Retinal pigment epithelial cell (primary cell): ENCODE data around the gene TBC1D2.
A peak's percentile ranks its signal among the peaks of the same experiment; 100 is the strongest.

Experiments used
- DNase-seq: peaks from one replicate; pipeline ENCODE4 v3.0.0-alpha.2; 2010; ENCODE audit warnings: low read depth
- H3K4me3 ChIP-seq: 2 replicates; pipeline ENCODE4 v1.5.1; 2011; ENCODE audit warnings: mild to moderate bottlenecking, low read length, control low read depth, moderate library complexity
- CTCF ChIP-seq: conservative IDR thresholded peaks from 2 replicates; pipeline ENCODE4 v1.5.1; 2011; ENCODE audit warnings: low read depth, low read length, control low read depth, inconsistent platforms

Gene TBC1D2

DNA sequence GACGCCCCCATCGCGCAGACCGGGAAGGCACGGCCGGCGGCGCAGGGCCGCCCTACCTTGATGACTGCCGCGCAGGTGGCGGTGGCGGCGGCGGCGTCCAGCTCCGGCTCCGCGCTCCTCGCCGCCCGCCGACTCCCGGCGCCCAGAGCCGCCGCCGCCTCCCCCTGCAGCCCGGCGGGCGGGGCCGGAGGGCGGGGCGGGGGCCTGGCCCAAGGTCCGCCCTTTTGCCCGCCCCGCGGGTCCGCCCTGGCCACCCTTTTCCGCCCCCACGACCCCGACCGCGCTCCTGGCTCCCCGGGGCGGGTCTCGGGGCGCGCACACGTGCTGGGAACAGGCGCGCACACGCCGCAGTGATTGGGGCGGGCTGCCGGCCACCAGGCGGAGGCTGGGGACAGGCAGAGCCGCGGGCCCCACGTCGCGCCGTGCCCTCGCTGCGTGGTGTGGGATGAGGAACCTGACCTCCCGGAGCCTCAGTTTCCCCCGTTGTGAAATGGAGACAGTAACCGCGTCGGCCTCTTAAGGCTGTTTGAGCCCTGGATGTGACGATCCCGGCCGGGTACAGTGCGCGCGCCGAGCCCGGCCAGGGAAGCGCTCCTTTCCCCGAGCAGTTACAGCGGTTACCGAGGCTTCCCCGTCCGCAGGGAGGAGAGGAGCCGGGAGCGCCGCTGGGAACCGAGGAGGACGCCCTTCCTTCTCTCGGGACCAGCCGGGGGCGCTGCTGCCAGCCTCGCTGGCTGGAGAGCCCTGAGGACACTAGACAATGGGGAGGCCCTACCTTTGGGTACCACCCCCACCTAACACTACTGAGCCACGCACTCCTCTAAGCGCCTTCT is 62.7 kb downstream of the TBC1D2 start, which contains the start of gene CORO2A:
TSS of gene CORO2A (minus strand) at position 135 of the 833 bp plus-strand sequence. CDS start 34,977 bp downstream, outside the sequence.
- peak; percentile 26 for DNase-seq
- peak within 1 kb of the TSS; percentile 62 for H3K4me3 ChIP-seq
- peak; percentile 66 for TF ChIP-seq CTCF

- no peak for DNase-seq
- H3K4me3 ChIP-seq = peak overlapping the region; percentile 58
- TF ChIP-seq CTCF = no peak
These were observed 63.6 kb downstream of the TBC1D2 start for GRCh38 chr9:98191671-98192502.

GRCh38 chr9:98191181-98191608 is 64.3 kb downstream of the TBC1D2 start:
- no peak for DNase-seq
- H3K4me3 ChIP-seq = no peak overlapping the region
- no peak for TF ChIP-seq CTCF

GRCh38 chr9:98190757-98191105 is 64.7 kb downstream of the TBC1D2 start:
- TF ChIP-seq CTCF = no peak
- H3K4me3 ChIP-seq = no peak overlapping the region
- no peak for DNase-seq

DNA sequence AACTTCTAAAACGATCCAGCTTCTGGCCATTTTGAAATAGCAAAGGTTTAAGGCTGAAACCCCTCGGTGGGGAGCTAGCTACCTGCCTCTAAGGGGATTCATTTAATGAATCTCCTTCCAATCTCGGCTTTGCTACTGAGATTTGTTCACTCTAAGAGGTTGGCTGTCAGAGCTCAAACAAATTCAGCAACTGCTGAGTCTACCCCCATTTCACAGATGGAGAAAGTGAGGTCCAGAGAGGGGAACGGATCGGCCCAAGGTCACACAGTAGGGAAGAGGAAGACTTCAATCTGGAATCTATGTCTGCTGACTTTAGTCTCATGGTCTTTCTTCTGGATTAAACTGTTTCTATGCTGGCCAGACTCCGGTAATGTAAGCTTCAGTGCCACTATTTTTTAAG is 66.0 kb downstream of the TBC1D2 start:
- TF ChIP-seq CTCF = no peak
- DNase-seq = no peak
- no peak overlapping the region for H3K4me3 ChIP-seq

GRCh38 chr9:98187926-98188325 is 67.5 kb downstream of the TBC1D2 start:
- TF ChIP-seq CTCF = no peak
- no peak overlapping the region for H3K4me3 ChIP-seq
- no peak for DNase-seq
